Neural cell (in vitro differentiated cells): ENCODE results near the gene FBLIM1. TPM values are rescaled to one million over a fixed set of nuclear protein-coding genes. Genes with fewer than 3 reads are reported as not detected.
A peak's percentile ranks its signal among the peaks of the same experiment; 100 is the strongest.

Experiments
- H2AFZ ChIP-seq: fragments of 200-600, 300-800 bp; sonication (generic), shearing (Covaris generic); 2 replicates; pipeline ENCODE4 v1.6.0; 2014; ENCODE audit warnings: low read depth, mild to moderate bottlenecking, antibody characterized with exemption, low read length, moderate library complexity
- H3F3A ChIP-seq: fragments of 200-600 bp; shearing (Covaris generic); 2 replicates; pipeline ENCODE4 v1.6.1; 2016; ENCODE audit warnings: mild to moderate bottlenecking, moderate library complexity, mixed read lengths, antibody characterized with exemption, low read length; ENCODE audit not compliant: insufficient read depth, poor library complexity, severe bottlenecking
- H3K27ac ChIP-seq: fragments of 200-600, 300-800 bp; sonication (generic), shearing (Covaris generic); 2 replicates; pipeline ENCODE4 v1.5.1; 2014; ENCODE audit warnings: mild to moderate bottlenecking, low read length, moderate library complexity
- H3K27me3 ChIP-seq: fragments of 300-800, 200-600 bp; sonication (generic), shearing (Covaris generic); 2 replicates; pipeline ENCODE4 v1.6.0; 2014; ENCODE audit warnings: mild to moderate bottlenecking, low read depth, low read length, moderate library complexity; ENCODE audit not compliant: insufficient read depth
- H3K36me3 ChIP-seq: fragments of 300-800, 200-600 bp; sonication (generic), shearing (Covaris generic); 2 replicates; pipeline ENCODE4 v1.5.1; 2014; ENCODE audit warnings: mild to moderate bottlenecking, antibody characterized with exemption, low read length, moderate library complexity; ENCODE audit not compliant: insufficient read depth
- H3K4me2 ChIP-seq: fragments of 300-800, 200-600 bp; sonication (generic), shearing (Covaris generic); 2 replicates; pipeline ENCODE4 v1.6.0; 2014; ENCODE audit warnings: mild to moderate bottlenecking, low read length
- H3K4me3 ChIP-seq: fragments of 300-800, 200-600 bp; sonication (generic), shearing (Covaris generic); 2 replicates; pipeline ENCODE4 v1.5.1; 2014; ENCODE audit warnings: mild to moderate bottlenecking, low read length, moderate library complexity
- H3K79me2 ChIP-seq: fragments of 200-600 bp; shearing (Covaris generic); replicated peaks from 2 replicates; pipeline ENCODE4 v1.6.0; 2014; ENCODE audit warnings: mild to moderate bottlenecking, low read length, moderate library complexity; ENCODE audit not compliant: insufficient read depth
- H3K9ac ChIP-seq: fragments of 300-800, 200-600 bp; sonication (generic), shearing (Covaris generic); 2 replicates; pipeline ENCODE4 v1.6.1; 2016; ENCODE audit warnings: mild to moderate bottlenecking, low read length, mixed read lengths
- H3K9me2 ChIP-seq: fragments of 200-600 bp; shearing (Covaris generic); 2 replicates; pipeline ENCODE4 v1.6.1; 2016; ENCODE audit warnings: mild to moderate bottlenecking, low read length, mixed read lengths; ENCODE audit not compliant: insufficient read depth
- H3K9me3 ChIP-seq: fragments of 200-600, 300-800 bp; sonication (generic), shearing (Covaris generic); 2 replicates; pipeline ENCODE4 v1.6.1; 2016; ENCODE audit warnings: mild to moderate bottlenecking, mixed run types, low read length, moderate library complexity, mixed read lengths
- H4K20me1 ChIP-seq: fragments of 200-600 bp; shearing (Covaris generic); 2 replicates; pipeline ENCODE4 v1.6.1; 2016; ENCODE audit warnings: mild to moderate bottlenecking, mixed run types; ENCODE audit not compliant: insufficient read depth
- CTCF ChIP-seq: fragments of 450-650 bp; IDR thresholded peaks from 2 replicates; pipeline ENCODE4 v1.5.1; 2014; ENCODE audit warnings: antibody characterized with exemption, mild to moderate bottlenecking, moderate library complexity; ENCODE audit not compliant: poor library complexity, severe bottlenecking
- EP300 ChIP-seq: fragments of 450-650 bp; conservative IDR thresholded peaks from 2 replicates; pipeline ENCODE4 v1.6.1; 2014; ENCODE audit warnings: antibody characterized with exemption, mild to moderate bottlenecking, moderate library complexity; ENCODE audit not compliant: poor library complexity, severe bottlenecking
- EZH2 ChIP-seq: fragments of 200-600, 300-800 bp; shearing (Covaris generic), sonication (generic); IDR thresholded peaks from 2 replicates; pipeline ENCODE4 v1.6.1; 2014; ENCODE audit warnings: antibody characterized with exemption, low read length, borderline replicate concordance, mild to moderate bottlenecking; ENCODE audit not compliant: insufficient read depth, poor library complexity, severe bottlenecking
- MXI1 ChIP-seq: fragments of 450-650 bp; conservative IDR thresholded peaks from 2 replicates; pipeline ENCODE4 v1.6.1; 2014; ENCODE audit warnings: antibody characterized with exemption, mild to moderate bottlenecking; ENCODE audit not compliant: poor library complexity, severe bottlenecking
- POLR2AphosphoS5 ChIP-seq: IDR thresholded peaks from 2 replicates; pipeline ENCODE4 v1.6.1; 2012
- RAD21 ChIP-seq: fragments of 450-650 bp; conservative IDR thresholded peaks from 2 replicates; pipeline ENCODE4 v1.6.1; 2014; ENCODE audit warnings: antibody characterized with exemption, mild to moderate bottlenecking, moderate library complexity
- REST ChIP-seq: IDR thresholded peaks from 2 replicates; pipeline ENCODE4 v1.6.1; 2012; ENCODE audit warnings: borderline replicate concordance
- SMC3 ChIP-seq: fragments of 450-650 bp; conservative IDR thresholded peaks from 2 replicates; pipeline ENCODE4 v1.6.1; 2014; ENCODE audit warnings: antibody characterized with exemption, mild to moderate bottlenecking, moderate library complexity; ENCODE audit not compliant: poor library complexity
- TAF1 ChIP-seq: IDR thresholded peaks from 2 replicates; pipeline ENCODE4 v1.6.1; 2012; ENCODE audit warnings: low read depth
- polyA plus RNA-seq: library from polyadenylated mRNA; depleted of rRNA; stranded (reverse); fragments of >200 nt; gene quantifications from 2 replicates; pipeline ENCODE4 v1.2.3, GENCODE V29; 2014

Gene FBLIM1
- polyA plus RNA-seq, 1 donor from 2014 or later, result 24.9 TPM

GRCh38 chr1:15740924-15741850 lies 17.4 kb upstream of the FBLIM1 start:
- no peak overlapping the region for H3K4me3 ChIP-seq
- no peaks in the 10 kb centered on the region for H3K9me2 ChIP-seq
- no peak overlapping the region for H3K9ac ChIP-seq
- no peaks in the 10 kb centered on the region for H3K36me3 ChIP-seq
- H3K79me2 ChIP-seq, result no peaks in the 10 kb centered on the region
- H3K27ac ChIP-seq, result no peak overlapping the region
- no peaks in the 10 kb centered on the region for H3K9me3 ChIP-seq
- no peak overlapping the region for H2AFZ ChIP-seq
- no peaks in the 10 kb centered on the region for H3F3A ChIP-seq
- H4K20me1 ChIP-seq, result no peaks in the 10 kb centered on the region
- no peaks in the 10 kb centered on the region for H3K27me3 ChIP-seq
- no peak overlapping the region for H3K4me2 ChIP-seq
- TF ChIP-seq SMC3 (peak; percentile 74), RAD21 (peak; percentile 77), EZH2 (no peak), EP300 (no peak), REST (no peak), MXI1 (no peak), CTCF (peak; percentile 80)

GRCh38 chr1:15742339-15742801 lies 16.2 kb upstream of the FBLIM1 start, which contains the start of gene TMEM82:
Gene TMEM82 (plus strand): TSS chr1:15742499. CDS start chr1:15742560, 61 bp downstream.
- TF ChIP-seq TAF1 (no peak), RAD21 (no peak), SMC3 (no peak), EZH2 (no peak), REST (no peak), MXI1 (no peak), CTCF (no peak), EP300 (no peak), POLR2AphosphoS5 (no peak)
- H2AFZ ChIP-seq, result no peak within 1 kb of the TSS
- H3K9me3 ChIP-seq, result no peaks in the 10 kb centered on the region
- H3F3A ChIP-seq, result no peaks in the 10 kb centered on the region
- no peaks in the 10 kb centered on the region for H3K9me2 ChIP-seq
- no peaks in the 10 kb centered on the region for H4K20me1 ChIP-seq
- H3K27me3 ChIP-seq, result no peaks in the 10 kb centered on the region
- H3K27ac ChIP-seq, result no peak within 1 kb of the TSS
- no peak within 1 kb of the TSS for H3K9ac ChIP-seq
- H3K36me3 ChIP-seq, result no peaks in the 10 kb centered on the region
- no peak within 1 kb of the TSS for H3K4me2 ChIP-seq
- no peak within 1 kb of the TSS for H3K4me3 ChIP-seq
- no peaks in the 10 kb centered on the region for H3K79me2 ChIP-seq
